CD4-positive, alpha-beta T cell (primary cell): ENCODE measurements around the gene VGLL1. TPM values are rescaled to one million over a fixed set of nuclear protein-coding genes. Genes with fewer than 3 reads are reported as not detected.

Experiments
- ATAC-seq: fragments of 200-7000 bp; cut with Tn5 transposase; one replicate; pipeline ENCODE4 v1.10.0; 2022; ENCODE audit warnings: mild to moderate bottlenecking; ENCODE audit not compliant: poor library complexity
- CTCF ChIA-PET: fragments of 350-600 bp; sonication (Branson Sonifier 250); formaldehyde crosslinking; loops from one replicate; lab custom pipeline; 2021; ENCODE audit warnings: antibody characterized with exemption, inconsistent platforms; lab: Charles Lee
- POLR2A ChIA-PET: fragments of 350-600 bp; sonication (Branson Sonifier 250); formaldehyde crosslinking; loops from one replicate; lab custom pipeline; 2021; ENCODE audit warnings: antibody characterized with exemption, inconsistent platforms; lab: Charles Lee
- DNase-seq, 14 experiments: peaks; one replicate each; pipeline ENCODE4 v3.0.0-alpha.2; 2013 to 2020; ENCODE audit warnings: mixed read lengths in 2 of 14
- H3K27ac ChIP-seq, 2 donors: one replicate each; pipeline versions ENCODE4 v1.5.1 to v1.7.0; 2013; ENCODE audit warnings: low read length in 2 of 2, low read depth in 1 of 2, mild to moderate bottlenecking in 1 of 2
- H3K27me3 ChIP-seq, 2 experiments: 1 replicate in 1 of 2; 2 replicates in 1 of 2; pipeline versions ENCODE4 v1.6.1 to v1.7.0; 2013; ENCODE audit warnings: low read length in 2 of 2, control low read depth in 1 of 2, mild to moderate bottlenecking in 1 of 2, moderate library complexity in 1 of 2; ENCODE audit not compliant: insufficient read depth in 2 of 2, control insufficient read depth in 1 of 2
- H3K36me3 ChIP-seq: one replicate; pipeline ENCODE4 v1.6.1; 2013; ENCODE audit warnings: low read length, control low read depth; ENCODE audit not compliant: insufficient read depth
- H3K4me1 ChIP-seq: one replicate; pipeline ENCODE4 v1.6.1; 2013; ENCODE audit warnings: low read length, control low read depth; ENCODE audit not compliant: insufficient read depth
- H3K4me3 ChIP-seq: one replicate; pipeline ENCODE4 v1.5.1; 2013; ENCODE audit warnings: mild to moderate bottlenecking, low read length, moderate library complexity
- H3K9me3 ChIP-seq, 2 experiments: 1 replicate in 1 of 2; 2 replicates in 1 of 2; pipeline versions ENCODE4 v1.6.1 to v1.7.0; 2013; ENCODE audit warnings: low read length in 2 of 2, mild to moderate bottlenecking in 2 of 2, control low read depth in 1 of 2, moderate library complexity in 1 of 2; ENCODE audit not compliant: control insufficient read depth in 1 of 2, insufficient read depth in 1 of 2
- H3K27ac Mint-ChIP-seq: one replicate; pipeline ENCODE4 v1.8.0; 2020; ENCODE audit warnings: mixed read lengths
- H3K27me3 Mint-ChIP-seq: one replicate; pipeline ENCODE4 v1.8.0; 2021; ENCODE audit warnings: mixed read lengths
- H3K36me3 Mint-ChIP-seq: one replicate; pipeline ENCODE4 v1.8.0; 2021; ENCODE audit warnings: low read depth, mixed read lengths
- H3K4me1 Mint-ChIP-seq: one replicate; pipeline ENCODE4 v1.8.0; 2021; ENCODE audit warnings: low read depth, mixed read lengths
- H3K4me3 Mint-ChIP-seq: one replicate; pipeline ENCODE4 v1.8.0; 2020; ENCODE audit warnings: mild to moderate bottlenecking, mixed read lengths
- H3K9me3 Mint-ChIP-seq: one replicate; pipeline ENCODE4 v1.8.0; 2020; ENCODE audit warnings: mixed read lengths
- CTCF ChIP-seq: fragments of 200-600 bp; IDR thresholded peaks from one replicate; pipeline ENCODE4 v1.8.0; 2022; ENCODE audit warnings: antibody characterized with exemption, mild to moderate bottlenecking
- intact Hi-C, 2 experiments: fragments of 100-400 bp; cut with DNase I in 1 of 2; cut with micrococcal nuclease in 1 of 2; formaldehyde crosslinking; loops; one replicate each; pipeline versions ENCODE4 v1.15.1 to v1.9.0; 2023 to 2025; cut with DNase I, micrococcal nuclease
- total RNA-seq, 174 experiments: library from RNA in 2 of 174; stranded (reverse) in 2 of 174; gene quantifications; one replicate each; pipeline ENCODE4 v1.2.3 and lab custom pipeline; 2021 to 2026

VGLL1 gene
- total RNA-seq, 2 experiments from 2014 or later = not detected

GRCh38 chrX:136582624-136583023, 50.6 kb downstream of the VGLL1 start:
- H3K27me3 Mint-ChIP-seq = no peaks in the 10 kb centered on the region
- POLR2A ChIA-PET = interaction anchor here (1.2 kb wide), 1 partner anchor 85 kb away, joined by 3 read pairs; the partner anchor contains the start of gene HTATSF1
- no peaks in the 10 kb centered on the region for H3K36me3 ChIP-seq
- H3K4me3 Mint-ChIP-seq = no peak overlapping the region
- H3K9me3 Mint-ChIP-seq = peaks cover 2% of the 10 kb centered on the region
- H3K27ac Mint-ChIP-seq = no peak overlapping the region
- H3K4me1 Mint-ChIP-seq = peaks cover 41% of the 10 kb centered on the region
- ATAC-seq = no peak
- DNase-seq = no peak
- CTCF ChIA-PET = interaction anchor here (1.1 to 1.3 kb wide), 4 partner anchors 11 to 126 kb away, joined by 3 to 4 read pairs (median 3); no protein-coding TSS in a partner anchor
- H3K27ac ChIP-seq = no peak overlapping the region
- H3K4me3 ChIP-seq = no peak overlapping the region
- no peak for TF ChIP-seq CTCF
- peaks cover 38% of the 10 kb centered on the region for H3K4me1 ChIP-seq
- intact Hi-C loops = loop anchor here in 1 of 2 experiments (10.0 kb wide), 1 partner anchor 192 kb away; no protein-coding TSS in a partner anchor
- H3K9me3 ChIP-seq = no peaks in the 10 kb centered on the region
- H3K36me3 Mint-ChIP-seq = no peaks in the 10 kb centered on the region
- H3K27me3 ChIP-seq = no peaks in the 10 kb centered on the region

GRCh38 chrX:136584545-136584944, 52.5 kb downstream of the VGLL1 start:
- Histone ChIP-seq H3K27ac (peak overlapping the region in 1 of 2 donors; percentile 1), H3K27me3 (no peaks in the 10 kb centered on the region), H3K4me3 (no peak overlapping the region), H3K9me3 (no peaks in the 10 kb centered on the region), H3K36me3 (no peaks in the 10 kb centered on the region), H3K4me1 (peaks cover 46% of the 10 kb centered on the region)
- intact Hi-C loops = loop anchor here in 1 of 2 experiments (10.0 kb wide), 1 partner anchor 190 kb away; no protein-coding TSS in a partner anchor
- Mint-ChIP-seq H3K27ac (peak overlapping the region; percentile 92), H3K4me3 (no peak overlapping the region), H3K36me3 (no peaks in the 10 kb centered on the region), H3K27me3 (no peaks in the 10 kb centered on the region), H3K9me3 (peaks cover 2% of the 10 kb centered on the region), H3K4me1 (peaks cover 44% of the 10 kb centered on the region)
- TF ChIP-seq CTCF = no peak
- ChIA-PET POLR2A (interaction anchor here (0.9 to 3.0 kb wide), 6 partner anchors 13 to 296 kb away, joined by 3 to 10 read pairs (median 3); partner anchors contain the start of genes HTATSF1 and RBMX), CTCF (interaction anchor here (0.8 kb wide), 1 partner anchor 22 kb away, joined by 3 read pairs; no protein-coding TSS in a partner anchor)
- DNase-seq = no peak
- ATAC-seq = no peak

DNA sequence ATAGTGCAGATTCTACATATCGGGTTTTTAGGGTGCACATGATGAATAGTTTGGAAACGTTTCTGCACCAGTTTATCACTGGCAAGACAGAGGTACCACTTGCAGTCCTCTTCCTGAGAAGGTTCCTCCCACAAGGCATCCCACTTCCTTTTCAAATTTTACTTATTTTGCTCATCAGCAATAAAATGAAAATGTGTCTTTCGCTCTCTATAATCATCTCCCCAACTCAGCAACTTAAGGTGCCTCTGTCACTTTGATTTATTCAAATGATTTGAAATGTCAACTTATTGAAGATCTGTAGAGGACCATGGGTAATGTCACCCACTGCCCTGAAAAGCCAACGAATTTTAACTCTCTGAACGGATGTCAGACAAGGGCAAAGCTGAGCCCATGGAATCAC, 53.2 kb downstream of the VGLL1 start:
- peak overlapping the region; percentile 92 for H3K27ac Mint-ChIP-seq
- H3K27me3 ChIP-seq = no peaks in the 10 kb centered on the region
- H3K4me3 Mint-ChIP-seq = peak overlapping the region; percentile 85
- H3K36me3 Mint-ChIP-seq = no peaks in the 10 kb centered on the region
- ChIA-PET CTCF (interaction anchor here (1.4 to 2.2 kb wide), 2 partner anchors 8 to 13 kb away, joined by 3 to 11 read pairs; no protein-coding TSS in a partner anchor), POLR2A (interaction anchor here (1.0 to 3.0 kb wide), 6 partner anchors 13 to 110 kb away, joined by 3 to 10 read pairs (median 3); partner anchors contain the start of gene HTATSF1)
- TF ChIP-seq CTCF = no peak
- no peak overlapping the region for H3K4me3 ChIP-seq
- peaks cover 2% of the 10 kb centered on the region for H3K9me3 Mint-ChIP-seq
- H3K27ac ChIP-seq = peak overlapping the region; percentile 41 to 72
- DNase-seq = peak in 1 of 14 experiments; percentile 47
- no peaks in the 10 kb centered on the region for H3K9me3 ChIP-seq
- no peak for ATAC-seq
- peaks cover 49% of the 10 kb centered on the region for H3K4me1 ChIP-seq
- H3K27me3 Mint-ChIP-seq = no peaks in the 10 kb centered on the region
- intact Hi-C loops = loop anchor here in 1 of 2 experiments (5.0 to 10.0 kb wide), 3 partner anchors 52 to 190 kb away; partner anchors contain the start of gene HTATSF1
- peaks cover 44% of the 10 kb centered on the region for H3K4me1 Mint-ChIP-seq
- no peaks in the 10 kb centered on the region for H3K36me3 ChIP-seq
